ENCODE results near the gene TNFAIP2.
"Not testable (repeated sequence)": the region's sequence is repeated elsewhere in the genome, so short reads cannot be mapped to it uniquely, and the experiment has no call there.

GRCh38 chr14:103117499-103117898 is 5.8 kb upstream of the TNFAIP2 start:
- TF ChIP-seq CTCF (IDR thresholded peaks at IDR 0.05; ENCODE audit: low read length); EZH2 (optimal IDR thresholded peaks at IDR 0.05; ENCODE audit: low read depth, low read length); EZH2phosphoT487 (IDR thresholded peaks at IDR 0.05; ENCODE audit: low read length): not testable (repeated sequence)
